SHP77 treated with DMSO at 0.1 percent for 48 hours (cell line): ENCODE results near the gene OPCML.

ENCODE experiments used
- DNase-seq: peaks from one replicate; lab custom pipeline; 2025; lab: John Stamatoyannopoulos, UW

OPCML gene

GRCh38 chr11:133026952-133027351, 505.3 kb downstream of the OPCML start:
- no peak for DNase-seq

- no peak for DNase-seq
These were observed 508.0 kb downstream of the OPCML start for GRCh38 chr11:133024301-133024700.

- DNase-seq: no peak
These were observed 509.1 kb downstream of the OPCML start for GRCh38 chr11:133023232-133023631.

- no peak for DNase-seq
These were observed 510.7 kb downstream of the OPCML start for GRCh38 chr11:133021553-133021952.

GRCh38 chr11:133020372-133020714, 512.0 kb downstream of the OPCML start:
- DNase-seq: no peak

- no peak for DNase-seq
These were observed 512.5 kb downstream of the OPCML start for GRCh38 chr11:133019545-133020371.

- no peak for DNase-seq
These were observed 516.8 kb downstream of the OPCML start for GRCh38 chr11:133015457-133015856.

- DNase-seq: no peak
These were observed 518.0 kb downstream of the OPCML start for GRCh38 chr11:133014337-133014736.

GRCh38 chr11:133012803-133013202, 519.5 kb downstream of the OPCML start:
- DNase-seq: no peak

GRCh38 chr11:133011604-133012003, 520.7 kb downstream of the OPCML start:
- DNase-seq: no peak

- DNase-seq: no peak
These were observed 525.2 kb downstream of the OPCML start for GRCh38 chr11:133007027-133007584.

- DNase-seq: no peak
These were observed 527.9 kb downstream of the OPCML start for GRCh38 chr11:133004369-133004768.

GRCh38 chr11:132999516-132999915, 532.8 kb downstream of the OPCML start:
- DNase-seq: no peak

GRCh38 chr11:132999031-132999430, 533.3 kb downstream of the OPCML start:
- no peak for DNase-seq

GRCh38 chr11:132997396-132997795, 534.9 kb downstream of the OPCML start:
- no peak for DNase-seq

- no peak for DNase-seq
These were observed 537.3 kb downstream of the OPCML start for GRCh38 chr11:132994966-132995365.

GRCh38 chr11:132993991-132994502, 538.3 kb downstream of the OPCML start:
- DNase-seq: no peak

GRCh38 chr11:132992838-132993631, 539.3 kb downstream of the OPCML start:
- DNase-seq: no peak

- DNase-seq: no peak
These were observed 543.9 kb downstream of the OPCML start for GRCh38 chr11:132988411-132988810.

GRCh38 chr11:132987936-132988335, 544.4 kb downstream of the OPCML start:
- no peak for DNase-seq

- no peak for DNase-seq
These were observed 548.7 kb downstream of the OPCML start for GRCh38 chr11:132983641-132983978.

GRCh38 chr11:132982772-132983640, 549.3 kb downstream of the OPCML start:
- no peak for DNase-seq
